NCI-H2107 treated with DMSO at 0.1 percent for 48 hours (cell line): ENCODE measurements around the gene ALKBH6.
"Not testable (repeated sequence)": the region's sequence is repeated elsewhere in the genome, so short reads cannot be mapped to it uniquely, and the experiment has no call there.

Experiments
- DNase-seq: peaks from one replicate; lab custom pipeline; 2025; ENCODE audit not compliant: unreplicated experiment; lab: John Stamatoyannopoulos, UW

Gene ALKBH6

GRCh38 chr19:36014012-36014924, at the start of gene ALKBH6:
ALKBH6 (minus strand) TSS chr19:36014213; CDS start chr19:36013397, 816 bp downstream.
- peak; percentile 95 for DNase-seq

- no peak for DNase-seq
These were observed 47.4 kb upstream of the ALKBH6 start for GRCh38 chr19:36061367-36061766.

GRCh38 chr19:36060430-36060829, 46.4 kb upstream of the ALKBH6 start:
- DNase-seq = peak; percentile 21

GRCh38 chr19:36059180-36059910, 45.3 kb upstream of the ALKBH6 start:
- no peak for DNase-seq

GRCh38 chr19:36058481-36059179, 44.6 kb upstream of the ALKBH6 start:
- DNase-seq = peak; percentile 18

- DNase-seq = peak; percentile 96
These were observed 41.0 kb upstream of the ALKBH6 start, which contains the start of gene WDR62 for GRCh38 chr19:36054733-36055686. WDR62 (plus strand) TSS chr19:36054897; CDS start chr19:36054972, 75 bp downstream.

GRCh38 chr19:36054119-36054732, 40.2 kb upstream of the ALKBH6 start, which contains the start of gene THAP8:
THAP8 (minus strand) TSS chr19:36054285; CDS start chr19:36054217, 68 bp downstream.
- DNase-seq = peak; percentile 96

- peak; percentile 30 for DNase-seq
These were observed 37.6 kb upstream of the ALKBH6 start for GRCh38 chr19:36051637-36052036.

- DNase-seq = no peak
These were observed 37.2 kb upstream of the ALKBH6 start for GRCh38 chr19:36051236-36051635.

- no peak for DNase-seq
These were observed 35.2 kb upstream of the ALKBH6 start for GRCh38 chr19:36049080-36049698.

- no peak for DNase-seq
These were observed 33.8 kb upstream of the ALKBH6 start for GRCh38 chr19:36047835-36048234.

GRCh38 chr19:36046443-36047050, 32.5 kb upstream of the ALKBH6 start:
- no peak for DNase-seq

GRCh38 chr19:36043952-36044351, 29.9 kb upstream of the ALKBH6 start:
- no peak for DNase-seq

- no peak for DNase-seq
These were observed 27.8 kb upstream of the ALKBH6 start for GRCh38 chr19:36041831-36042230.

- not testable (repeated sequence) for DNase-seq
These were observed 27.1 kb upstream of the ALKBH6 start for GRCh38 chr19:36041092-36041491.

- DNase-seq = no peak
These were observed 26.5 kb upstream of the ALKBH6 start for GRCh38 chr19:36040495-36040894.

GRCh38 chr19:36032251-36033104, 18.5 kb upstream of the ALKBH6 start, which contains the start of gene CLIP3:
CLIP3 (minus strand) TSS chr19:36032873; CDS start chr19:36032357, 516 bp downstream.
- DNase-seq = peak; percentile 43

- DNase-seq = no peak
These were observed 17.3 kb upstream of the ALKBH6 start for GRCh38 chr19:36031308-36031707.
